ENCODE data around the gene AJAP1.

Gene AJAP1

GRCh38 chr1:4756851-4757580, 102.6 kb downstream of the AJAP1 start:
- Histone ChIP-seq H3K4me3 (ENCODE audit: low read depth, low read length) (no peak overlapping the region), H3K27me3 (replicated peaks) (no peaks in the 10 kb centered on the region), H3K36me3 (replicated peaks) (no peaks in the 10 kb centered on the region), H3K27ac (no peak overlapping the region)
- no peak for TF ChIP-seq CTCF (IDR thresholded peaks at IDR 0.05; ENCODE audit: low read depth, low read length, missing control alignments)
- in situ Hi-C loops (cut with HindIII; ENCODE audit: low pct_ligation_motif_present, low sequenced_read_pairs): no loop called here
- no peak for DNase-seq

GRCh38 chr1:4759671-4760070, 105.3 kb downstream of the AJAP1 start:
- no peak for DNase-seq
- Histone ChIP-seq H3K27ac (no peak overlapping the region), H3K36me3 (replicated peaks) (no peaks in the 10 kb centered on the region), H3K27me3 (replicated peaks) (no peaks in the 10 kb centered on the region), H3K4me3 (ENCODE audit: low read depth, low read length) (no peak overlapping the region)
- in situ Hi-C loops (cut with HindIII; ENCODE audit: low pct_ligation_motif_present, low sequenced_read_pairs): no loop called here
- TF ChIP-seq CTCF (IDR thresholded peaks at IDR 0.05; ENCODE audit: low read depth, low read length, missing control alignments): no peak

GRCh38 chr1:4760088-4760487, 105.7 kb downstream of the AJAP1 start:
- Histone ChIP-seq H3K36me3 (replicated peaks) (no peaks in the 10 kb centered on the region), H3K4me3 (ENCODE audit: low read depth, low read length) (no peak overlapping the region), H3K27ac (no peak overlapping the region), H3K27me3 (replicated peaks) (no peaks in the 10 kb centered on the region)
- no peak for TF ChIP-seq CTCF (IDR thresholded peaks at IDR 0.05; ENCODE audit: low read depth, low read length, missing control alignments)
- in situ Hi-C loops (cut with HindIII; ENCODE audit: low pct_ligation_motif_present, low sequenced_read_pairs): no loop called here
- DNase-seq: no peak

GRCh38 chr1:4761324-4761723, 106.9 kb downstream of the AJAP1 start:
- H3K4me3 ChIP-seq (ENCODE audit: low read depth, low read length): no peak overlapping the region
- no peaks in the 10 kb centered on the region for H3K27me3 ChIP-seq (replicated peaks)
- in situ Hi-C loops (cut with HindIII; ENCODE audit: low pct_ligation_motif_present, low sequenced_read_pairs): no loop called here
- TF ChIP-seq CTCF (IDR thresholded peaks at IDR 0.05; ENCODE audit: low read depth, low read length, missing control alignments): no peak
- no peaks in the 10 kb centered on the region for H3K36me3 ChIP-seq (replicated peaks)
- H3K27ac ChIP-seq: no peak overlapping the region
- no peak for DNase-seq

- Histone ChIP-seq H3K27me3 (replicated peaks) (no peaks in the 10 kb centered on the region), H3K36me3 (replicated peaks) (no peaks in the 10 kb centered on the region), H3K4me3 (ENCODE audit: low read depth, low read length) (no peak overlapping the region), H3K27ac (no peak overlapping the region)
- in situ Hi-C loops (cut with HindIII; ENCODE audit: low pct_ligation_motif_present, low sequenced_read_pairs): no loop called here
- DNase-seq: no peak
- TF ChIP-seq CTCF (IDR thresholded peaks at IDR 0.05; ENCODE audit: low read depth, low read length, missing control alignments): no peak
Observed at GRCh38 chr1:4762146-4762545, 107.7 kb downstream of the AJAP1 start.

- no peaks in the 10 kb centered on the region for H3K27me3 ChIP-seq (replicated peaks)
- no peaks in the 10 kb centered on the region for H3K36me3 ChIP-seq (replicated peaks)
- DNase-seq: no peak
- in situ Hi-C loops (cut with HindIII; ENCODE audit: low pct_ligation_motif_present, low sequenced_read_pairs): no loop called here
- no peak overlapping the region for H3K27ac ChIP-seq
- no peak for TF ChIP-seq CTCF (IDR thresholded peaks at IDR 0.05; ENCODE audit: low read depth, low read length, missing control alignments)
- no peak overlapping the region for H3K4me3 ChIP-seq (ENCODE audit: low read depth, low read length)
Observed at GRCh38 chr1:4767308-4767707, 112.9 kb downstream of the AJAP1 start.
